Right lobe of liver (tissue), 6 donors: ENCODE measurements around the gene CBL. TPM values are rescaled to one million over a fixed set of nuclear protein-coding genes. Genes with fewer than 3 reads are reported as not detected.

Experiments used
- ATAC-seq, 4 donors: fragments of 200-7000 bp; cut with Tn5 transposase; one replicate each; pipeline ENCODE4 v1.9.1; 2020; ENCODE audit warnings: mild to moderate bottlenecking in 4 of 4, moderate library complexity in 4 of 4
- DNase-seq, 3 donors: peaks; one replicate each; pipeline ENCODE4 v3.0.0-alpha.2; 2020
- H3K27ac ChIP-seq, 3 donors: fragments of 200-600 bp; one replicate each; pipeline ENCODE4 v1.8.0; 2022
- H3K27me3 ChIP-seq, 2 donors: fragments of 200-600 bp; one replicate each; pipeline ENCODE4 v1.8.0; 2022
- H3K36me3 ChIP-seq, 4 donors: fragments of 200-600 bp; sonication (generic) in 1 of 4; one replicate each; pipeline versions ENCODE4 v1.5.1 to v1.8.0; 2017 to 2022; ENCODE audit warnings: control low read depth in 1 of 4
- H3K4me1 ChIP-seq, 4 donors: fragments of 200-600 bp; sonication (generic) in 1 of 4; one replicate each; pipeline versions ENCODE4 v1.5.1 to v1.8.0; 2017 to 2022; ENCODE audit warnings: control low read depth in 1 of 4
- H3K4me3 ChIP-seq, 3 donors: fragments of 200-600 bp; one replicate each; pipeline ENCODE4 v1.8.0; 2022
- H3K9me3 ChIP-seq, 4 donors: fragments of 200-600 bp; sonication (generic) in 1 of 4; one replicate each; pipeline versions ENCODE4 v1.5.1 to v1.8.0; 2017 to 2022; ENCODE audit warnings: control low read depth in 1 of 4
- POLR2A ChIP-seq: fragments of 450-650 bp; IDR thresholded peaks from one replicate; pipeline ENCODE4 v1.6.1; 2017; ENCODE audit warnings: antibody characterized with exemption, mild to moderate bottlenecking
- whole genome bisulfite sequencing: methylation state at CpG from one replicate; pipeline ENCODE4 v1.1.6; 2018; ENCODE audit warnings: low coverage, low lambda C conversion rate; ENCODE audit not compliant: insufficient coverage; ENCODE audit errors: missing lambda C conversion rate; 5-methylcytosine and 5-hydroxymethylcytosine counted together
- intact Hi-C, 2 donors: fragments of 100-400 bp; cut with DNase I; formaldehyde crosslinking; loops; one replicate each; pipeline versions ENCODE4 v1.11.2 to v1.14.1; 2022
- total RNA-seq, 6 experiments: library from RNA; depleted of rRNA in 2 of 6; stranded (reverse); fragments of >200 nt in 2 of 6; fragmentation: NEBNext Ultra II Directional in 3 of 6; extraction: Animal tissue kit (Norgen Biotek cat#: 25700) in 3 of 6; gene quantifications; one replicate each; pipeline versions ENCODE4 v1.1.0 to v1.2.4, GENCODE V29; 2016 to 2023
- TF ChIP-seq, protein P1 (sequence below), 4 donors: fragments of 200-600 bp in 3 of 4; fragments of 450-650 bp in 1 of 4; IDR thresholded peaks; one replicate each; pipeline versions ENCODE4 v1.5.1 to v1.8.0; 2016 to 2022; ENCODE audit warnings: antibody characterized with exemption in 4 of 4, mild to moderate bottlenecking in 2 of 4
- donor health status: DM: no; HTN: yes; CAD: no.
- donor health status: DM: no; HTN: no; CAD: no.
- donor health status: DM: no; HTN: no; CAD: no.
- donor health status: DM: no; HTN: yes; CAD: no.
- donor health status: DM: no; HTN: yes; CAD: no.

The CBL gene
- total RNA-seq, 6 experiments from 2014 or later = 3.1 to 7.1 (median 4.6) TPM

DNA sequence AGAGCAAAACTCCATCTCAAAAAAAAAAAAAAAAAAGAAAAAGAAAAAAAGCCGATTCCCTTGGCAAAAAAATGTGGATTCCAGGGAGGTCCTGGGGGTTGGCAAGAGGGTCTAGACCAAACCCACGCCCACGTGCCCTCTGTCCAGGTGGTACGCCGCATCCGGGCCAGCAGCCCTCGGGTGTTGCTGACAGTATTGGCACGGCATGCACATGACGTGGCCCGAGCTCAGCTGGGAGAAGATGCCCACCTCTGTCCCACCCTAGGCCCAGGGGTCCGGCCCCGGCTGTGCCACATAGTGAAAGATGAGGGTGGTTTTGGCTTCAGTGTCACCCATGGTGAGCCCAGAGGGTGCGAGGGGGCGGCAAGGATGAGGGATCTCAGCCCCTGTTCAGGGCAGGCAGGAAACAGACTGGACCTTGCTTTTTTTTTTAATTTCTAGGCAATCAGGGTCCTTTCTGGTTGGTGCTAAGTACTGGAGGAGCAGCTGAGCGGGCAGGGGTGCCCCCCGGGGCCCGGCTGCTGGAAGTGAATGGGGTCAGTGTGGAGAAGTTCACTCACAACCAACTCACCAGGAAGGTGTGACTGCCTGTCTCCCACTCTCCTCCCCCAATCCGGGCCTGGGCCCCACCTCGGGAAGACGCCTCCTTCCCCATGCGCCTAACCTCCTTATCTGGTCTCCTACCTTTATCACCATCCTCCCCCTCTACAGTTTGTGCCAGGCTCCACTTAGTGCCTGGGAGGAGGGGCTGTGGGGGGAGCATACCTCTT, 18.8 kb upstream of the CBL start:
- no peak for DNase-seq
- no peak for ATAC-seq

DNA sequence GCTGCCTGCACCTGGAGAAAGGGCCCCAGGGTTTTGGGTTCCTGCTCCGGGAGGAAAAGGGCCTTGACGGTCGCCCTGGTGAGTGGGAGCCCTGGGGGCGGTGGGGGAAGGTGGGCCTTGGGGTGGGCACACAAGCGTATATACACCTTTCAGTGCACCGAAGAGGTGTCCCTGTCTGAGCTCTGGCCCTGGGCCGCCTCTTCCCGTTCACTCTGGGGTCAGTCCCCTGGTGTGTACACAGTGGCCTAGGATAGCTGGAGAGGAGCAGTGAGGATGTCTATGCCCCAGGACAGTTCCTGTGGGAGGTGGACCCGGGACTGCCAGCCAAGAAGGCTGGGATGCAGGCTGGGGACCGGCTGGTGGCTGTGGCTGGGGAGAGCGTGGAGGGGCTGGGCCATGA, 18.1 kb upstream of the CBL start:
- Histone ChIP-seq H3K36me3 (no peaks in the 10 kb centered on the region), H3K4me1 (no peaks in the 10 kb centered on the region), H3K9me3 (no peaks in the 10 kb centered on the region), H3K27ac (no peak overlapping the region), H3K27me3 (no peaks in the 10 kb centered on the region), H3K4me3 (no peak overlapping the region)
- no CpG with 5 or more reads among the region's 11 CpGs for WGBS
- peak in 2 of 4 donors; percentile 6 to 13 for ATAC-seq
- no peak for DNase-seq
- TF ChIP-seq, protein P1, sequence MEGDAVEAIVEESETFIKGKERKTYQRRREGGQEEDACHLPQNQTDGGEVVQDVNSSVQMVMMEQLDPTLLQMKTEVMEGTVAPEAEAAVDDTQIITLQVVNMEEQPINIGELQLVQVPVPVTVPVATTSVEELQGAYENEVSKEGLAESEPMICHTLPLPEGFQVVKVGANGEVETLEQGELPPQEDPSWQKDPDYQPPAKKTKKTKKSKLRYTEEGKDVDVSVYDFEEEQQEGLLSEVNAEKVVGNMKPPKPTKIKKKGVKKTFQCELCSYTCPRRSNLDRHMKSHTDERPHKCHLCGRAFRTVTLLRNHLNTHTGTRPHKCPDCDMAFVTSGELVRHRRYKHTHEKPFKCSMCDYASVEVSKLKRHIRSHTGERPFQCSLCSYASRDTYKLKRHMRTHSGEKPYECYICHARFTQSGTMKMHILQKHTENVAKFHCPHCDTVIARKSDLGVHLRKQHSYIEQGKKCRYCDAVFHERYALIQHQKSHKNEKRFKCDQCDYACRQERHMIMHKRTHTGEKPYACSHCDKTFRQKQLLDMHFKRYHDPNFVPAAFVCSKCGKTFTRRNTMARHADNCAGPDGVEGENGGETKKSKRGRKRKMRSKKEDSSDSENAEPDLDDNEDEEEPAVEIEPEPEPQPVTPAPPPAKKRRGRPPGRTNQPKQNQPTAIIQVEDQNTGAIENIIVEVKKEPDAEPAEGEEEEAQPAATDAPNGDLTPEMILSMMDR (IDR thresholded peaks at IDR 0.05) = no peak
- no peak for TF ChIP-seq POLR2A
- intact Hi-C loops = no loop called here

More for the DNA sequence above, 18.8 kb upstream of the CBL start:
- intact Hi-C loops = no loop called here
- no peaks in the 10 kb centered on the region for H3K36me3 ChIP-seq
- no peaks in the 10 kb centered on the region for H3K27me3 ChIP-seq
- H3K4me3 ChIP-seq = no peak overlapping the region
- H3K4me1 ChIP-seq = no peaks in the 10 kb centered on the region
- H3K9me3 ChIP-seq = no peaks in the 10 kb centered on the region
- H3K27ac ChIP-seq = no peak overlapping the region
- TF ChIP-seq POLR2A = no peak
- TF ChIP-seq, protein P1 (IDR thresholded peaks at IDR 0.05) = no peak
- WGBS = 73% methylated on average over 10 of the region's 21 CpGs

DNA sequence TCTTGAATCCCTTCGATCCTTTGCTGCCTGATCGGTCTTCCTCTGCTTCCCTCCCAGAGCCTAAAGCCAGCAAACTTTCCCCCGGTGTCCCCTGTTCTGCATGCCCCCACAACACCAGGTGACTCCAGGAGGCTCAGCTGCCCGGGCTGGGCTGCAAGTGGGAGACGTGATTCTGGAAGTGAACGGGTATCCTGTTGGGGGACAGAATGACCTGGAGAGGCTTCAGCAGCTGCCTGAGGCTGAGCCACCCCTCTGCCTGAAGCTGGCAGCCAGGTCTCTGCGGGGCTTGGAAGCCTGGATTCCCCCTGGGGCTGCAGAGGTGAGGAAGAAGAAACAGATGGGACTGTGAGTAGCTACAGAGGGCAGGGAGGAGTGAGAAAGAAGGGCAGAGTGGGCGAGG, 17.3 kb upstream of the CBL start:
- no peaks in the 10 kb centered on the region for H3K36me3 ChIP-seq
- no peaks in the 10 kb centered on the region for H3K9me3 ChIP-seq
- no peaks in the 10 kb centered on the region for H3K27me3 ChIP-seq
- WGBS = 81% methylated on average over 5 of the region's 8 CpGs
- H3K4me3 ChIP-seq = no peak overlapping the region
- ATAC-seq (no peak), DNase-seq (no peak)
- no peaks in the 10 kb centered on the region for H3K4me1 ChIP-seq
- H3K27ac ChIP-seq = no peak overlapping the region
- no peak for TF ChIP-seq POLR2A
- TF ChIP-seq, protein P1 (IDR thresholded peaks at IDR 0.05) = no peak
- intact Hi-C loops = no loop called here

DNA sequence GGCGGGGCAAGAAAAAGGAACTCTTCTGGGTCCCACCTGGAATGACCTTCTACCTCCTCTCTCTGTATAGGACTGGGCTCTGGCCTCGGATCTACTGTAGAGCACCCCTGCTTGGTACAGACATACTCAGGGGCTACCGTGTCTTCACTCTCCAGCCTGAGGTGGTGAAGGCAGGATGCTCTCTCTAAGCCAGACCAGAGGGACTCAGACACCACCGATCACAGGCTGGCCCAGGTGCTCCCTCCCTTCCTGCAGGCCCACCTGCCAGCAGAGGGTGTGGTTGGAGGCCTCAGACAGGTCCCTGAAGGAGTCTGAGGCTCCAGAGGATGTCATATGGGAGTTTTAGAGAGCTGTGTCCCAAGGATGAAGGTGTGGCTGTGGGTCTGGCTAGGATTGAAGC, 16.7 kb upstream of the CBL start:
- DNase-seq = no peak
- H3K9me3 ChIP-seq = no peaks in the 10 kb centered on the region
- no peak overlapping the region for H3K4me3 ChIP-seq
- no CpG with 5 or more reads among the region's 4 CpGs for WGBS
- intact Hi-C loops = no loop called here
- no peaks in the 10 kb centered on the region for H3K27me3 ChIP-seq
- no peak overlapping the region for H3K27ac ChIP-seq
- no peaks in the 10 kb centered on the region for H3K4me1 ChIP-seq
- ATAC-seq = no peak
- no peak for TF ChIP-seq POLR2A
- TF ChIP-seq, protein P1 (IDR thresholded peaks at IDR 0.05) = no peak
- H3K36me3 ChIP-seq = no peaks in the 10 kb centered on the region
